Measurements from ENCODE around the gene CIAO3.
A peak's percentile ranks its signal among the peaks of the same experiment; 100 is the strongest.

CIAO3 gene

GRCh38 chr16:787978-788398, 47.2 kb upstream of the CIAO3 start, which contains the start of gene RPUSD1 (continued):
- TF ChIP-seq ZNF398 (tag by site-specific recombination; IDR thresholded peaks at IDR 0.05): peak; percentile 18; the same call in 1 of the 2 replicates
- TF ChIP-seq SP2 (tag by site-specific recombination; IDR thresholded peaks at IDR 0.05): peak; percentile 50
- no peak for TF ChIP-seq ZBTB21 (tag by site-specific recombination; IDR thresholded peaks at IDR 0.05)
- no peak for TF ChIP-seq ZNF777 (tag by site-specific recombination; IDR thresholded peaks at IDR 0.05; ENCODE audit: borderline replicate concordance)
- TF ChIP-seq ZNF600 (tag by site-specific recombination; IDR thresholded peaks at IDR 0.05): no peak
- TF ChIP-seq ZNF157 (tag by site-specific recombination; IDR thresholded peaks at IDR 0.05): no peak
- no peak for TF ChIP-seq ZNF350 (tag by site-specific recombination; IDR thresholded peaks at IDR 0.05)
- 0 out of 2 replicates have a peak, but pooled peaks have one; percentile 42 for TF ChIP-seq ZSCAN30 (tag by site-specific recombination; IDR thresholded peaks at IDR 0.05)
- no peak for TF ChIP-seq KLF1 (tag by site-specific recombination; IDR thresholded peaks at IDR 0.05)
- TF ChIP-seq KLF10 (tag by site-specific recombination; IDR thresholded peaks at IDR 0.05): no peak

GRCh38 chr16:787321-787966, 46.6 kb upstream of the CIAO3 start:
- H3K36me3 ChIP-seq (ENCODE audit: control insufficient read depth in 2 of 2, insufficient read depth in 1 of 2, low read length in 2 of 2): peaks cover 0 to 56% of the 10 kb centered on the region in 2 experiments; a peak in 1 of 3 replicates
- CTCF ChIA-PET: interaction anchor here (2.1 to 9.5 kb wide), 3 partner anchors 39 to 75 kb away, joined by 7 to 119 read pairs (median 34); partner anchors contain the start of gene ANTKMT
- POLR2A ChIA-PET: interaction anchor here (0.7 to 2.4 kb wide), 6 partner anchors 9 to 995 kb away, joined by 3 to 25 read pairs (median 10); partner anchors contain the start of genes ANTKMT and NUBP2
- H3K9me3 ChIP-seq (ENCODE audit: control insufficient read depth, insufficient read depth, low read depth, low read length): no peaks in the 10 kb centered on the region
- H3K27ac ChIP-seq (ENCODE audit: extremely low read depth, low read depth, low read length): peak overlapping the region; percentile 67; the same call in 1 of the 2 replicates
- peak overlapping the region; percentile 62 for H3K4me3 ChIP-seq (ENCODE audit: low read depth, low read length)
- no peaks in the 10 kb centered on the region for H3K4me1 ChIP-seq (ENCODE audit: control insufficient read depth, insufficient read depth, low read length)
- TF ChIP-seq ZBTB6 (tag by site-specific recombination; IDR thresholded peaks at IDR 0.05): peak; percentile 55; the same call in 1 of the 2 replicates
- TF ChIP-seq MYNN (tag by site-specific recombination; IDR thresholded peaks at IDR 0.05; ENCODE audit: borderline replicate concordance): no peak
- peak; percentile 38; the same call in 1 of the 2 replicates for TF ChIP-seq ZBTB8A (tag by site-specific recombination; IDR thresholded peaks at IDR 0.05)
- peak; percentile 10; the same call in 1 of the 2 replicates for TF ChIP-seq ZNF335 (tag by site-specific recombination; conservative IDR thresholded peaks at IDR 0.05)
- TF ChIP-seq ZNF423 (tag by site-specific recombination; IDR thresholded peaks at IDR 0.05): no peak
- no peak for TF ChIP-seq PRDM2 (tag by site-specific recombination; IDR thresholded peaks at IDR 0.05; ENCODE audit: borderline replicate concordance)
- no peak for TF ChIP-seq ZNF76 (tag by site-specific recombination; IDR thresholded peaks at IDR 0.05; ENCODE audit: borderline replicate concordance, low read depth)
- peak; percentile 25 for TF ChIP-seq ZBTB26 (tag by site-specific recombination; optimal IDR thresholded peaks at IDR 0.05)
- 0 out of 2 replicates have a peak, but pooled peaks have one; percentile 14 for TF ChIP-seq ZNF600 (tag by site-specific recombination; IDR thresholded peaks at IDR 0.05)
- TF ChIP-seq KLF7 (tag by site-specific recombination; IDR thresholded peaks at IDR 0.05; ENCODE audit: borderline replicate concordance): 0 out of 2 replicates have a peak, but pooled peaks have one; percentile 8
